Uterus (tissue), 2 donors: ENCODE data around the gene USP12.

Source experiments
- POLR2A ChIP-seq, 2 donors: fragments of 450-650 bp; IDR thresholded peaks; one replicate each; pipeline ENCODE4 v1.6.1; 2016; ENCODE audit warnings: antibody characterized with exemption in 2 of 2, mild to moderate bottlenecking in 1 of 2, moderate library complexity in 1 of 2
- TF ChIP-seq, protein P1 (sequence below), 4 experiments: fragments of 200-600 bp in 2 of 4; fragments of 450-650 bp in 2 of 4; sonication (generic) in 2 of 4; IDR thresholded peaks; one replicate each; pipeline ENCODE4 v1.5.1; 2016 to 2019; ENCODE audit warnings: antibody characterized with exemption in 4 of 4, mild to moderate bottlenecking in 2 of 4, moderate library complexity in 1 of 4

DNA sequence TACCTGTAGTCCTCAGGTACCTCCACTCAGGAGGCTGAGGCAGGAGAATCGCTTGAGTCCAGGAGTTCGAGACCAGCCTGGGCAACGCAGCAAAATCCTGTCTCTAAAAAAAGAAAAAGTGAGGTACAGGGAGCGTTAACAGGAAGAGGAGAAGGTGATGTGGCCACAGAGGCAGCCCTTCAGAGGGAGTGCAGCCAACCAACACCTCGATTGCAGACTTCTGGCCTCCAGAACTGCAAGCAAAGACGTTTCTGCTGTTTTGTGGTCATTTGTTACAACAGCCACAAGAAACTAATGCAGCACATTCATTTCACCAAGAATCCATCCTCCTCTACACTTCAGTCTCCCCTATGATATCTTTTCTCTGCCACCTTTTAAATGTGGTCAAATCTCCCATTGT is 145.2 kb downstream of the USP12 start:
- TF ChIP-seq, protein P1, sequence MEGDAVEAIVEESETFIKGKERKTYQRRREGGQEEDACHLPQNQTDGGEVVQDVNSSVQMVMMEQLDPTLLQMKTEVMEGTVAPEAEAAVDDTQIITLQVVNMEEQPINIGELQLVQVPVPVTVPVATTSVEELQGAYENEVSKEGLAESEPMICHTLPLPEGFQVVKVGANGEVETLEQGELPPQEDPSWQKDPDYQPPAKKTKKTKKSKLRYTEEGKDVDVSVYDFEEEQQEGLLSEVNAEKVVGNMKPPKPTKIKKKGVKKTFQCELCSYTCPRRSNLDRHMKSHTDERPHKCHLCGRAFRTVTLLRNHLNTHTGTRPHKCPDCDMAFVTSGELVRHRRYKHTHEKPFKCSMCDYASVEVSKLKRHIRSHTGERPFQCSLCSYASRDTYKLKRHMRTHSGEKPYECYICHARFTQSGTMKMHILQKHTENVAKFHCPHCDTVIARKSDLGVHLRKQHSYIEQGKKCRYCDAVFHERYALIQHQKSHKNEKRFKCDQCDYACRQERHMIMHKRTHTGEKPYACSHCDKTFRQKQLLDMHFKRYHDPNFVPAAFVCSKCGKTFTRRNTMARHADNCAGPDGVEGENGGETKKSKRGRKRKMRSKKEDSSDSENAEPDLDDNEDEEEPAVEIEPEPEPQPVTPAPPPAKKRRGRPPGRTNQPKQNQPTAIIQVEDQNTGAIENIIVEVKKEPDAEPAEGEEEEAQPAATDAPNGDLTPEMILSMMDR (IDR thresholded peaks at IDR 0.05) = no peak
- no peak for TF ChIP-seq POLR2A (IDR thresholded peaks at IDR 0.05)
